Endothelial cell of umbilical vein (primary cell): ENCODE data around the gene FRS2. TPM values are rescaled to one million over a fixed set of nuclear protein-coding genes. Genes with fewer than 3 reads are reported as not detected.

Experiments
- BruUV-seq: library from RNA; stranded (reverse); fragments of 400-500 nt; replicated peaks from 2 replicates; lab custom pipeline; 2021; lab: Mats Ljungman, UMichigan
- CTCF ChIA-PET: fragments of 300-600, 350-600 bp; sonication (Branson Sonifier 250); formaldehyde crosslinking; loops from one replicate; lab custom pipeline; 2021; ENCODE audit warnings: antibody characterized with exemption, inconsistent platforms; lab: Charles Lee
- POLR2A ChIA-PET: fragments of 300-600, 350-600 bp; sonication (Branson Sonifier 250); formaldehyde crosslinking; loops from one replicate; lab custom pipeline; 2021; ENCODE audit warnings: antibody characterized with exemption, inconsistent platforms; lab: Charles Lee
- DNase-seq: peaks from one replicate; pipeline ENCODE4 v3.0.0-alpha.2; 2011; ENCODE audit warnings: low read depth, low spot score
- FAIRE-seq: peaks from 2 replicates; lab custom pipeline; 2011; peaks lifted over from hg19 to GRCh38; lab: Jason Lieb, UNC
- H2AFZ ChIP-seq: 2 replicates; pipeline ENCODE4 v1.6.0; 2012; ENCODE audit warnings: low read depth, low read length, control low read depth, inconsistent platforms
- H3K27ac ChIP-seq: 2 replicates; pipeline ENCODE4 v1.5.1; 2011; ENCODE audit warnings: low read depth, mild to moderate bottlenecking, control low read depth, low read length, moderate library complexity; ENCODE audit not compliant: insufficient read depth
- H3K27me3 ChIP-seq, 2 experiments: 2 replicates each; pipeline versions ENCODE4 v1.6.0 to v1.6.1; 2011; ENCODE audit warnings: low read length in 2 of 2, mixed read lengths in 1 of 2; ENCODE audit not compliant: control insufficient read depth in 2 of 2, insufficient read depth in 2 of 2
- H3K36me3 ChIP-seq, 2 experiments: 2 replicates in 1 of 2; 3 replicates in 1 of 2; pipeline ENCODE4 v1.5.1; 2011; ENCODE audit warnings: low read length in 2 of 2, mild to moderate bottlenecking in 1 of 2, moderate library complexity in 1 of 2; ENCODE audit not compliant: control insufficient read depth in 2 of 2, insufficient read depth in 2 of 2; ENCODE audit errors: extremely low read depth in 1 of 2
- H3K4me1 ChIP-seq: 3 replicates; pipeline ENCODE4 v1.5.1; 2011; ENCODE audit warnings: mild to moderate bottlenecking, low read length; ENCODE audit not compliant: control insufficient read depth, insufficient read depth; ENCODE audit errors: extremely low read depth
- H3K4me2 ChIP-seq: 2 replicates; pipeline ENCODE4 v1.6.1; 2011; ENCODE audit warnings: low read length, control low read depth, mixed read lengths; ENCODE audit not compliant: insufficient read depth
- H3K4me3 ChIP-seq, 3 experiments: fragments of 200-600 bp in 1 of 3; sonication (generic), shearing (Covaris generic) in 1 of 3; replicated peaks in 1 of 3; 2 replicates each; pipeline ENCODE4 v1.5.1; 2011 to 2016; ENCODE audit warnings: control low read depth in 3 of 3, low read length in 3 of 3, mild to moderate bottlenecking in 2 of 3, inconsistent platforms in 1 of 3, low read depth in 1 of 3, moderate library complexity in 1 of 3; ENCODE audit not compliant: insufficient read depth in 1 of 3
- H3K79me2 ChIP-seq: 2 replicates; pipeline ENCODE4 v1.6.0; 2012; ENCODE audit warnings: low read length, inconsistent platforms; ENCODE audit not compliant: control insufficient read depth, insufficient read depth
- H3K9ac ChIP-seq: replicated peaks from 2 replicates; pipeline ENCODE3; 2011; ENCODE audit warnings: low read length, control low read depth; ENCODE audit not compliant: insufficient read depth; ENCODE audit errors: extremely low read depth
- H3K9me1 ChIP-seq: replicated peaks from 3 replicates; pipeline ENCODE4 v1.6.0; 2011; ENCODE audit warnings: mild to moderate bottlenecking, low read length; ENCODE audit not compliant: control insufficient read depth, insufficient read depth; ENCODE audit errors: extremely low read depth
- H3K9me3 ChIP-seq: replicated peaks from 2 replicates; pipeline ENCODE4 v1.5.1; 2012; ENCODE audit warnings: low read length, inconsistent platforms; ENCODE audit not compliant: control insufficient read depth, insufficient read depth
- H4K20me1 ChIP-seq: replicated peaks from 2 replicates; pipeline ENCODE3; 2011; ENCODE audit warnings: mild to moderate bottlenecking, low read length; ENCODE audit not compliant: control insufficient read depth, insufficient read depth; ENCODE audit errors: extremely low read depth
- CTCF ChIP-seq, 2 donors: IDR thresholded peaks; 1 replicate in 1 of 2; 2 replicates in 1 of 2; pipeline ENCODE4 v1.5.1; 2011; ENCODE audit warnings: low read length in 2 of 2, mild to moderate bottlenecking in 2 of 2, moderate library complexity in 2 of 2, control low read depth in 1 of 2, inconsistent platforms in 1 of 2, low read depth in 1 of 2; ENCODE audit not compliant: insufficient read depth in 1 of 2; ENCODE audit errors: extremely low read depth in 1 of 2
- EZH2 ChIP-seq: IDR thresholded peaks from 2 replicates; pipeline ENCODE4 v1.6.1; 2012; ENCODE audit warnings: borderline replicate concordance, low read depth, mild to moderate bottlenecking, moderate library complexity, low read length, inconsistent platforms; ENCODE audit not compliant: severe bottlenecking
- FOS ChIP-seq: IDR thresholded peaks from 2 replicates; pipeline ENCODE4 v1.6.1; 2011; ENCODE audit warnings: mild to moderate bottlenecking, low read length, moderate library complexity, borderline replicate concordance; ENCODE audit not compliant: insufficient read depth
- JUN ChIP-seq: IDR thresholded peaks from 2 replicates; pipeline ENCODE4 v1.6.1; 2011; ENCODE audit warnings: borderline replicate concordance, low read depth; ENCODE audit not compliant: insufficient read length, insufficient read depth
- MYC ChIP-seq: IDR thresholded peaks from one replicate; pipeline ENCODE4 v1.6.1; 2011; ENCODE audit warnings: mild to moderate bottlenecking, low read depth, low read length
- POLR2A ChIP-seq: IDR thresholded peaks from 2 replicates; pipeline ENCODE4 v1.6.1; 2012; ENCODE audit warnings: low read depth, mild to moderate bottlenecking, control low read depth, low read length
- dilution Hi-C: fragments of 300-500 bp; cut with MboI; formaldehyde crosslinking; loops from one replicate; pipeline ENCODE4 v1.15.0; 2019; ENCODE audit warnings: low sequenced_read_pairs; ENCODE audit not compliant: extremely low pct_ligation_motif_present
- intact Hi-C: fragments of 100-400 bp; cut with micrococcal nuclease; formaldehyde crosslinking; loops from one replicate; pipeline ENCODE4 v1.10.0; 2022
- polyA plus RNA-seq, 4 experiments: library from polyadenylated mRNA; depleted of rRNA in 3 of 4; stranded (reverse) in 3 of 4; unstranded in 1 of 4; fragments of >200 nt; gene quantifications; 2 replicates each; pipeline versions ENCODE4 v1.2.1 to v1.2.3, GENCODE V29; 2011 to 2012; ENCODE audit warnings: missing spikeins in 1 of 4
- total RNA-seq: library from RNA; stranded (reverse); gene quantifications from 2 replicates; pipeline ENCODE4 v1.2.3, GENCODE V29; 2021

FRS2 gene
- total and polyA plus RNA-seq, 2 donors (not counting 3 experiments of a cell fraction or from before 2014, with no cell fraction given): 6.3 to 15.5 TPM

GRCh38 chr12:69431591-69432222 lies 38.5 kb upstream of the FRS2 start:
- ChIA-PET POLR2A (no interaction called here), CTCF (no interaction called here)
- DNase-seq: no peak
- TF ChIP-seq EZH2 (no peak), CTCF (IDR thresholded peaks at IDR 0.05; ENCODE audit: extremely low read depth in 1 of 2, insufficient read depth in 1 of 2, low read depth in 1 of 2, low read length in 2 of 2) (no peak), POLR2A (no peak), FOS (no peak), MYC (no peak), JUN (no peak)
- intact Hi-C loops (no loop called here), dilution Hi-C loops (no loop called here)
- Histone ChIP-seq H3K27me3 (no peaks in the 10 kb centered on the region), H3K9ac (no peak overlapping the region), H3K9me3 (no peaks in the 10 kb centered on the region), H3K4me3 (no peak overlapping the region), H2AFZ (no peak overlapping the region), H3K9me1 (no peaks in the 10 kb centered on the region), H3K4me1 (no peaks in the 10 kb centered on the region), H4K20me1 (no peaks in the 10 kb centered on the region), H3K4me2 (no peak overlapping the region), H3K27ac (no peak overlapping the region), H3K79me2 (no peaks in the 10 kb centered on the region), H3K36me3 (no peaks in the 10 kb centered on the region)
- no peak for FAIRE-seq
- no TSS peak for BruUV-seq
